ENCODE results near the gene MGAT2. TPM values are rescaled to one million over a fixed set of nuclear protein-coding genes. Genes with fewer than 3 reads are reported as not detected.
"Not testable (repeated sequence)": the region's sequence is repeated elsewhere in the genome, so short reads cannot be mapped to it uniquely, and the experiment has no call there.

Gene MGAT2
- total RNA-seq, 2 experiments from 2014 or later = 40.4 to 43.7 TPM

GRCh38 chr14:49633640-49634546 is 13.3 kb downstream of the MGAT2 start:
- peaks cover 42% of the 10 kb centered on the region for H3K4me1 Mint-ChIP-seq (ENCODE audit: low read depth)
- peak; percentile 97 for DNase-seq
- intact Hi-C loops (cut with micrococcal nuclease) = loop anchor here (1.0 to 10.0 kb wide), 15 partner anchors 14 to 898 kb away; partner anchors contain the start of genes DMAC2L, L2HGDH, LRR1 and MAP4K5
- peak overlapping the region; percentile 95 for H3K27ac Mint-ChIP-seq
- ChIA-PET POLR2A (interaction anchor here (0.7 to 5.3 kb wide), 17 partner anchors 10 to 405 kb away, joined by 3 to 102 read pairs (median 5); partner anchors contain the start of genes KLHDC2, LRR1, MGAT2 and NEMF), CTCF (interaction anchor here (0.6 to 5.6 kb wide), 29 partner anchors 11 to 687 kb away, joined by 3 to 100 read pairs (median 3); partner anchors contain the start of genes KLHDC2, LRR1, MGAT2 and NEMF)
- peaks cover 36% of the 10 kb centered on the region for H3K36me3 Mint-ChIP-seq
- no peaks in the 10 kb centered on the region for H3K27me3 Mint-ChIP-seq
- H3K4me3 Mint-ChIP-seq = peak overlapping the region; percentile 91
- no peaks in the 10 kb centered on the region for H3K9me3 Mint-ChIP-seq

- H3K27me3 Mint-ChIP-seq = no peaks in the 10 kb centered on the region
- H3K36me3 Mint-ChIP-seq = peaks cover 38% of the 10 kb centered on the region
- DNase-seq = peak; percentile 75
- ChIA-PET POLR2A (interaction anchor here (0.7 to 5.3 kb wide), 15 partner anchors 11 to 404 kb away, joined by 3 to 102 read pairs (median 6); partner anchors contain the start of genes KLHDC2, LRR1, MGAT2 and NEMF), CTCF (interaction anchor here (0.7 to 5.6 kb wide), 19 partner anchors 12 to 686 kb away, joined by 3 to 100 read pairs (median 4); partner anchors contain the start of genes KLHDC2, LRR1, MGAT2 and NEMF)
- H3K4me1 Mint-ChIP-seq (ENCODE audit: low read depth) = peaks cover 39% of the 10 kb centered on the region
- peak within 1 kb of the TSS; percentile 95 for H3K27ac Mint-ChIP-seq
- intact Hi-C loops (cut with micrococcal nuclease) = loop anchor here (1.0 to 10.0 kb wide), 15 partner anchors 14 to 898 kb away; partner anchors contain the start of genes DMAC2L, L2HGDH, LRR1 and MAP4K5
- no peaks in the 10 kb centered on the region for H3K9me3 Mint-ChIP-seq
- H3K4me3 Mint-ChIP-seq = peak within 1 kb of the TSS; percentile 91
Observed at GRCh38 chr14:49634547-49635334, 14.1 kb downstream of the MGAT2 start, which contains the start of gene DNAAF2. Gene DNAAF2 (minus strand): TSS chr14:49635244. CDS start chr14:49635149, 95 bp downstream.

- Mint-ChIP-seq H3K4me3 (peak overlapping the region; percentile 27), H3K36me3 (peaks cover 39% of the 10 kb centered on the region), H3K27ac (peak overlapping the region; percentile 92), H3K27me3 (no peaks in the 10 kb centered on the region), H3K9me3 (no peaks in the 10 kb centered on the region), H3K4me1 (ENCODE audit: low read depth) (peaks cover 41% of the 10 kb centered on the region)
- DNase-seq = no peak
- CTCF ChIA-PET = no interaction called here
- POLR2A ChIA-PET = interaction anchor here (4.2 kb wide), 1 partner anchor 131 kb away, joined by 40 read pairs; the partner anchor contains the start of gene KLHDC2
- intact Hi-C loops (cut with micrococcal nuclease) = loop anchor here (10.0 kb wide), 1 partner anchor 368 kb away; no protein-coding TSS in a partner anchor
Observed at GRCh38 chr14:49636866-49637265, 16.3 kb downstream of the MGAT2 start.

GRCh38 chr14:49637534-49638078 is 17.0 kb downstream of the MGAT2 start:
- Mint-ChIP-seq H3K36me3 (peaks cover 37% of the 10 kb centered on the region), H3K4me1 (ENCODE audit: low read depth) (peaks cover 45% of the 10 kb centered on the region), H3K27me3 (no peaks in the 10 kb centered on the region), H3K9me3 (no peaks in the 10 kb centered on the region), H3K4me3 (no peak overlapping the region), H3K27ac (no peak overlapping the region)
- intact Hi-C loops (cut with micrococcal nuclease) = loop anchor here (10.0 kb wide), 1 partner anchor 367 kb away; no protein-coding TSS in a partner anchor
- DNase-seq = no peak
- POLR2A ChIA-PET = interaction anchor here (0.7 to 4.2 kb wide), 2 partner anchors 27 to 131 kb away, joined by 4 to 40 read pairs; partner anchors contain the start of gene KLHDC2
- CTCF ChIA-PET = no interaction called here

- no peak for DNase-seq
- intact Hi-C loops (cut with micrococcal nuclease) = no loop called here
- Mint-ChIP-seq H3K27ac (peak overlapping the region; percentile 32), H3K9me3 (no peaks in the 10 kb centered on the region), H3K36me3 (peaks cover 26% of the 10 kb centered on the region), H3K4me3 (no peak overlapping the region), H3K4me1 (ENCODE audit: low read depth) (peaks cover 46% of the 10 kb centered on the region), H3K27me3 (no peaks in the 10 kb centered on the region)
- CTCF ChIA-PET = no interaction called here
- POLR2A ChIA-PET = interaction anchor here (1.4 kb wide), 1 partner anchor 47 kb away, joined by 3 read pairs; the partner anchor contains the start of gene POLE2
Observed at GRCh38 chr14:49640540-49641417, 20.2 kb downstream of the MGAT2 start.

- Mint-ChIP-seq H3K36me3 (peaks cover 24% of the 10 kb centered on the region), H3K9me3 (no peaks in the 10 kb centered on the region), H3K27ac (peak overlapping the region; percentile 11), H3K4me1 (ENCODE audit: low read depth) (peaks cover 39% of the 10 kb centered on the region), H3K27me3 (no peaks in the 10 kb centered on the region), H3K4me3 (no peak overlapping the region)
- POLR2A ChIA-PET = interaction anchor here (1.4 kb wide), 1 partner anchor 46 kb away, joined by 3 read pairs; the partner anchor contains the start of gene POLE2
- CTCF ChIA-PET = no interaction called here
- no peak for DNase-seq
- intact Hi-C loops (cut with micrococcal nuclease) = no loop called here
Observed at GRCh38 chr14:49641697-49642129, 21.1 kb downstream of the MGAT2 start.

- ChIA-PET CTCF (no interaction called here), POLR2A (interaction anchor here (1.4 kb wide), 1 partner anchor 45 kb away, joined by 3 read pairs; the partner anchor contains the start of gene POLE2)
- no peaks in the 10 kb centered on the region for H3K9me3 Mint-ChIP-seq
- H3K4me3 Mint-ChIP-seq = no peak overlapping the region
- peak overlapping the region; percentile 11 for H3K27ac Mint-ChIP-seq
- intact Hi-C loops (cut with micrococcal nuclease) = no loop called here
- peaks cover 35% of the 10 kb centered on the region for H3K4me1 Mint-ChIP-seq (ENCODE audit: low read depth)
- no peak for DNase-seq
- H3K27me3 Mint-ChIP-seq = no peaks in the 10 kb centered on the region
- peaks cover 25% of the 10 kb centered on the region for H3K36me3 Mint-ChIP-seq
Observed at GRCh38 chr14:49642163-49642562, 21.6 kb downstream of the MGAT2 start.

GRCh38 chr14:49653508-49653907 is 32.9 kb downstream of the MGAT2 start:
- no peaks in the 10 kb centered on the region for H3K27me3 Mint-ChIP-seq
- peaks cover 5% of the 10 kb centered on the region for H3K36me3 Mint-ChIP-seq
- no peak for DNase-seq
- no peak overlapping the region for H3K4me3 Mint-ChIP-seq
- ChIA-PET CTCF (no interaction called here), POLR2A (no interaction called here)
- no peaks in the 10 kb centered on the region for H3K4me1 Mint-ChIP-seq (ENCODE audit: low read depth)
- no peaks in the 10 kb centered on the region for H3K9me3 Mint-ChIP-seq
- H3K27ac Mint-ChIP-seq = no peak overlapping the region
- intact Hi-C loops (cut with micrococcal nuclease) = no loop called here

- no peak overlapping the region for H3K4me3 Mint-ChIP-seq
- POLR2A ChIA-PET = no interaction called here
- H3K9me3 Mint-ChIP-seq = no peaks in the 10 kb centered on the region
- CTCF ChIA-PET = no interaction called here
- intact Hi-C loops (cut with micrococcal nuclease) = no loop called here
- H3K36me3 Mint-ChIP-seq = peaks cover 4% of the 10 kb centered on the region
- no peak for DNase-seq
- no peak overlapping the region for H3K27ac Mint-ChIP-seq
- H3K4me1 Mint-ChIP-seq (ENCODE audit: low read depth) = no peaks in the 10 kb centered on the region
- H3K27me3 Mint-ChIP-seq = no peaks in the 10 kb centered on the region
Observed at GRCh38 chr14:49654511-49654910, 33.9 kb downstream of the MGAT2 start.

- intact Hi-C loops (cut with micrococcal nuclease); H3K36me3 Mint-ChIP-seq; H3K4me1 Mint-ChIP-seq (ENCODE audit: low read depth); CTCF ChIA-PET; H3K4me3 Mint-ChIP-seq; POLR2A ChIA-PET; H3K9me3 Mint-ChIP-seq; H3K27me3 Mint-ChIP-seq; DNase-seq; H3K27ac Mint-ChIP-seq: not testable (repeated sequence)
Observed at GRCh38 chr14:49657500-49657899, 36.9 kb downstream of the MGAT2 start.

Data from activated CD4-positive, alpha-beta memory T cell treated with anti-CD3 and anti-CD28 coated beads for 36 hours (primary cell).